Activated CD8-positive, alpha-beta memory T cell treated with anti-CD3 and anti-CD28 coated beads, Interleukin-2, amount 50 U/mL, for 1 hour (primary cell): ENCODE data around the gene RSF1.
"Not testable (repeated sequence)": the region's sequence is repeated elsewhere in the genome, so short reads cannot be mapped to it uniquely, and the experiment has no call there.

Source experiments
- DNase-seq: peaks from one replicate; pipeline ENCODE4 v3.0.0-alpha.2; 2020; ENCODE audit errors: extremely low read depth

Gene RSF1

GRCh38 chr11:77672264-77672663 lies 148.3 kb downstream of the RSF1 start:
- no peak for DNase-seq

DNA sequence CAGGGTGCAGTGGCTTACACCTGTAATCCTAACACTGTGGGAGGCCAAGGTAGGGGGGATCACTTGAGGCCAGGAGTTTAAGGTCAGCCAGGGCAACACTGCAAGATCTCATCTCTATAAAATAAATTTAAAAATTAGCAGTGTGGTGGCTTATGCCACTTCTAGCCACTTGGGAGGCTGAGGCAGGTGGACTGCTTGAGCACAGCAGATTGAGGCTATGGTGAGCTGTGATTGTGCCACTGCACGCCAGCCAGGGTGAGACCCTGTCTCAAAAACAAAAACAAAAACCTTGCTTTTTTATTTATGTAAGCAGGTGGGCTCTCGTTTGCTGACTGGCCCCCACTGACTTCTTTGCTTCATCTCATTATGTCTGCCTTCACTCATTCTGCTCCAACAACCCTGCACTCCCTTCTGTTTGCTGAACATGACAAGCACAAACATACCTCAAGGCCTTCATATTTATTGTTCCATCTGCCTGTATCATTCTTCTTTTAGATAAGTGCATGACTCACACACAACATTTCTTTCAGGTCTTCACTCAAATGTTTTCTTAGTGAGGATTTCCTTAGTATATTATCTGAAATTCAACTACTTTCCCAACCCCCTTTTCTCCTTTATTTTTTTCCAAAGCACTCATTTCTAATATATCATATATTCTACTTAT lies 150.5 kb downstream of the RSF1 start:
- DNase-seq: no peak

DNA sequence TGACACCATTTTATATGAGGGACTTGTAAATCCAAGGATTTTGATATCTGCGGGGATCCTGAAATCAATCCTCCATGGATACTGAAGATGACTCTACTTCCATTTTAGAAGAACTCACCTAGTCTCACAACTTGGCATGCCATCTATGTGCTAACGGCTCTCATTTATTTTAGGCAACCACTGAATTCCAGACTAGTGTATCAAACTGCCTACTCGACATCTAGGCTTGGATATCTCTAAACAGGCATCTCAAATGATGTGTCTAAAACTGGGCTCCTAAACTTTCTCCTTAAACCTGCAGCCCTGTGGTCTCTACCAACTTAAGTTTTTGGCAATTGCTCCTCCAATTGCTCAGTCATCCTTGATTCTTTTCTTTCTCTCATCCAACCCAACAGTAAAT lies 151.8 kb downstream of the RSF1 start:
- no peak for DNase-seq

DNA sequence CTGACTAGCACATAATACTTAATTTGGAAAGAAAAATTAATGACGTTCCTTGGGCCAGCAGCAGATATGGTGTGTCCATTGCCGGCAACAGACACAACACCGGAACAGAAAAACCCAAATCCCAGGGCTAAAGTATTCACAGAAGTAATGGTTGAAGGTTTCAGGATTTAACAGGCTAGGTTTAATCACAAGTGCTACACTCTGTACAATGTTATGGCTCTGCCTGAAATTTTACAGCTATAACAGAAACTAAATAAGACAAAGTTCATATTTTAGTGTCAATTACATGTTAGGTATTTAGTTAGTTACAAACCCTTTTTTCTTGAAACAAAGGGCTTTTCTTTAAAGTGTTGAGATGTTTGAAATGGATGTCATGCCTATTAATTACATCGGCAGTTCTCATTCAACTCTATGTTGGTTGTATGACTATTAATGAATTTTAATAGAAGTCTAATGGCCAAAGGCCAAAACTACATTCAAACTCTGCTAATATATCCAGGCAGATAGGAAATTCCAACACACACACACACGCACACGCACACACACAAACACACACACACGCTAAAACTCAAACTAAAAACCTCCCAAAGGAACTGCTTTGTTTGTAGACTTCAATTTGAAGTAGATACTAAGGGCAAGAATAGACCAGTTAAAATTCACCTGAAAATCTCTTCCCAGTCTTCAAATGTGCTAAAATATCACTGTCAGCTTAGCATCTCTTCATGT lies 155.1 kb downstream of the RSF1 start:
- DNase-seq: no peak

- no peak for DNase-seq
These were observed 158.9 kb downstream of the RSF1 start for GRCh38 chr11:77661670-77662069.

DNA sequence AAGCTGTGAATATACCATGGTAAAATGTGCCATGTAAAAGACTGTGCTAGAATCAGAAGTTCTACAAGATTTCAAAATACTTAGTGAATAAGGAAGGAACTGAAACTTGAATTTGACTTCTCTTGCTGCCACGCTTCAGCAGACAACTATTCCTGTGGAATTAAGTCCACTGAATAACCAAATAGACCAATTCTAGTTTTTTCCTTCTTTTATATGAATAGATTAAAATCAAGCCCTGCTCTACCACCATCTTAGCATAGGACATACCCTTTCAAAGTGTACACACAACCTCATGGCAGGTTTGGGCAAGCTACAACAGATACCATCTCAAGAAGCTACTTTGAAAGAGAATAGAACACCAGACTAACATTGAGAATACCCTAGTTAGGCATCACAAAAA lies 159.6 kb downstream of the RSF1 start:
- no peak for DNase-seq

- DNase-seq: no peak
These were observed 162.1 kb downstream of the RSF1 start for GRCh38 chr11:77658213-77659013.

DNA sequence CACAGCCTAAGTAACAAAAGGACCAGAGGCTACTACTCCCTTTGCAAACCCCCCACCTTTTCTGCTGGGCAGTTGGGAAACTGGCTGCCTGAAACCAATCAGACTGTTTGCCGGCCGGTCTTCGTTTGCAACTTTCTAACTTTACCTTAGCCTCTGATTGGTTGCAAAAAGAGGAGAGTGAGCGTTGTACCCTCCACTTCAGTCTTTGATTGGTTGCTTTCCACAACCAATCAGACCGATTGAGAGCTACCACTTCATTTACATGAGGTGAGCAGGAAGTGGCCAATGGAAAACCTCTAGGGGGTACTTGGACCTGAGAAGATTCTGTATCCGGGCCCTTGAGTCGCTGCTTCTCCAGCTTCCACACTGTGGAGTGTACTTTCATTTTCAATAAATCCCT lies 164.2 kb downstream of the RSF1 start:
- no peak for DNase-seq

GRCh38 chr11:77654770-77655434 lies 165.6 kb downstream of the RSF1 start:
- DNase-seq: no peak

DNA sequence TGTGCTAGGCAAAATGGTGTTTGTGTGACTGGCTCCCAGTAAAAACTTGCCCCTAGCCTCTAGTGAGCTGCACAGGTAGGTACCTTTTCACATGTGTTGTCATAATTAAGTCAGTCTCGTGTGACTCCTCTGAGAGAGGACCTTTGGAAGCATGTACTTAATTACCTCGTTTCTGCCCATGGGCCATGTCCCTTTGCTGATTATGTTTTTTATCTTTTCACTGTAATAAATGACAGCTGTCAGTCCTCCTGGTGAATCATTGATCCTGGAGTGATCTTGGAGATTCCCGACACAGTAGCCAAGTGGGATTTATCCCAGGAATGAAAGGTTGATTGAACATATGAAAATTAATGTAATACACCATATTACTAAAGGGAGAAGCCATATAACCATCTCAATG lies 170.4 kb downstream of the RSF1 start:
- no peak for DNase-seq

DNA sequence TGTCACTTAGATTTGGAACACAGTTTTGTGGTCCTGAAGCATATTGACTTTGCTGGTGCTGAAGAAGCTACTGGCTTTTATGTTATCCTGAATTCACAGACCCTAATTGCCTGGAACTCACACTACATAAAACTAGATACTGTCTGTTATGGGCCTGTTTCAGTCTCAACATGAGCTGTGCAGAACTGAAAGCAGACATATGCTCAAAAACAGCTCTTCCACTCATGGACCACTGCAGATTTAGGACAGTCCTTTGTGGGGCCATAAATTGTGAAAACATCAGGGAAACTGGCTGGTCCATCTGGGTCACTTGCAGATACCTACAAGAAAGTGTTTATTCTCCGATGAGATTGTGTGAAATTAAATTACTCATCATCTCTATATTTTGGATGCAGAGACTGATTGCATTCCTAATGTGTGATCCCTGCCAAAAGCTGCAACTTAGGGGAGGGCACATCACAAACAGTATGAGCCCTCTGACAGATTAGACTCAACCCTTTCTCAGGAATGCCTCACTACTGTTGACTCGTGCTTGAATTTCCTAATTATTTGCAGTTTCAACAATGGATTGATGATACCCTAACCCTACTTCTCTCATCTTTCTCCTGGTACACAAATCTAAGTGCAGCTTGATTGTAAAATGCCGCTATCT lies 172.7 kb downstream of the RSF1 start:
- DNase-seq: no peak

DNA sequence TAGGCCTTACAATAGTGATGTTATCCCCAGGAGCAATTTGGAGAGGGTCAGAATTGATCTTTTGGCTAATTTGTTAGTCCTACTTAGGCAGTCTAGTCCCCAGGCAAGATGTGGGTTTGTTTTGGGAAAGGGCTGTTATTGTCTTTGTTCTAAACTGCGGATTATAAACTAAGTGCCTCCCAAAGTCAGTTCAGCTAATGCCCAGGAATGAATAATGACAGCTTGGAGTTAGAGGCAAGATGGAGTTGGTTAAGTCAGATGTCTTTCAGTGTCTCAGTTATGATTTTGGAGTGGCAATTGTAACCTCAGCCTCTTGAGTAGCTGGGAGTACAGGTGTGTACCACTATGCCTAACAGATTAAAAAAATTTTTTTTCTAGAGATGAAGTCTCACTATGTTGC lies 175.6 kb downstream of the RSF1 start:
- no peak for DNase-seq

DNA sequence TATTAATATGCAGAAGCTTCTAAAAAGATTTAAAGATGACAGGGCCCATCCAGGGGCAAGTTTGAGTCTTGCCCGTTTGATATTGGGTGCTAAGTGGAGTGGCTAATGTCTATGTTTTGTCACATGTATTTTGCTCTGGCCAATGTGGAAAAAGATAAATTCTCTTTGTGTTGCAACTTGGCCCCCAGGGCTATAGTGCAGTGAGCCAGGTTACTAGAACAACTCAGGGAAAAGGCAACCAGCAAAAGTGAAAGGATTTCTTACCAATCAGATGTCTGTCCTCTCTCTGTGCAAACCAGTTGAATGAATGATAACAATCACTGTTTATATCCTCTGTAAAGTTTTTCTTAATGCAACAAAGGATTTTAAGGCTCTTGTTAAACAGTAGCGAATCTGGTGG lies 178.3 kb downstream of the RSF1 start:
- DNase-seq: no peak

DNA sequence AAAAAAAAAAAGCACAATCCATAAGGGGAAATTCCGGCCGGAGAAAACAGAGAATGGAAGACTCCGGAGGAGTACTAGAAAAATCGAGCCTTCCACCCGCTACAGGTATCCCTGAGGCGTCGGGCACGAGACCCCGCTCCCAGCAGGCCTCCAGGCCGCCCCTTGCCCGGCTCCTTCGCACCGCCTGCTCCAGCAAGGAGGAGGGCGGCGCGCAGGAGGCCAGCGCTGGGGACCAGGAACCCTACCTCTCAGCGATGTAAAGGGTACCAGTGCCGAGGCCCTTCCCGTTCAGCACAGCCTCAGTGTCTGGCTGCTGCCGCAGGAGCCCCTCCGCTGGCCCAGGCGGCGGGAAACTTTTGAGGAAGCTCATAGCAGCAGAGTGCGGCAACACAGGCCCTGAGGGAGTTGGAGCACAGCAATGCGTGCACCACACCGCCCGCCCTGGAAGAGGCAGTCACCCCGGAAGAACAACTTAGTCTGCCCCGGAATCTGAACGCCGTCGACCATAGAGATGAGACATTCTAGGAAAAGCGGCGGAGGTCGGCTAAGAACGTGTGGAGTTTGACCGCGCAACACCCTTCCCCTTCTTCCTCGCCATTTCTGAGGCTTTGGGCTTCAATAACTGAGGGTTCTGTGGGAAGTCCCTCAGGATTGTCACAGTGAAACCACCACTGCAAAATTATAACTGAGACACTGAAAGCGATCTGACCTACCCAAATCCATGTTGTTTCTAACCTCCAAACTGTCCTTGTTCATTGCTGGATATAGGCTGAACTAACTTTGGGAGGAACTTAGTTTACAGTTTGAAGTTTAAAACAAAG lies 183.0 kb downstream of the RSF1 start, which contains the start of gene CLNS1A:
CLNS1A (minus strand) TSS at position 450 of the 821 bp plus-strand sequence; CDS start at position 370, 80 bp downstream.
- peak; percentile 37 for DNase-seq

GRCh38 chr11:77636731-77637344 lies 183.7 kb downstream of the RSF1 start:
- DNase-seq: no peak

GRCh38 chr11:77633926-77634325 lies 186.6 kb downstream of the RSF1 start:
- DNase-seq: not testable (repeated sequence)

DNA sequence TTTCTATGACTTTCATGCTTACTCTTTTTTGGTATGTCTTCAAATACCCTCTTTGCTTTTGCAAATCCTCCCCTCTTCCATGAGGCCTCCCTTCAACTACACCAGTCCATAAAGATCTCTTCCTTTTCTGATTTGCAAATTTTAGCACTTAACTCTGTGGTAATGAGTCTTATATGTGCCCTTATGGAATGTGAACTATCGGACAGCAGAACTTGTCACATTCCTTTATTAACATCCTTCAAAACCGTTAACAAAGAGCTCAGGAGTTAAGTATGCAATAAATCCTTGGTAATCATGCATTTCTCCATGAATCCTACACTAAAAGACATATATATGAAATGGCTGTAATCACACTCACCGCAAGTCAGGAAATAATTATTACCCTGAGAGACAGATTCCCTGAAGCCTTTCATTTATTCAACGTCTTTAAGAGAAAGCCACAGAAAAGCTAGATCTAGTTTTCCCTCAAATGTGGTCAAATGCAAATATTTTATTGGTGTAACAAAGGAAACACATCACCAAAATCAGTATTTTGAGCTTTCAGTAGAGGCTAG lies 190.3 kb downstream of the RSF1 start:
- no peak for DNase-seq

- DNase-seq: peak; percentile 13
These were observed 200.8 kb downstream of the RSF1 start for GRCh38 chr11:77619576-77620198.

DNA sequence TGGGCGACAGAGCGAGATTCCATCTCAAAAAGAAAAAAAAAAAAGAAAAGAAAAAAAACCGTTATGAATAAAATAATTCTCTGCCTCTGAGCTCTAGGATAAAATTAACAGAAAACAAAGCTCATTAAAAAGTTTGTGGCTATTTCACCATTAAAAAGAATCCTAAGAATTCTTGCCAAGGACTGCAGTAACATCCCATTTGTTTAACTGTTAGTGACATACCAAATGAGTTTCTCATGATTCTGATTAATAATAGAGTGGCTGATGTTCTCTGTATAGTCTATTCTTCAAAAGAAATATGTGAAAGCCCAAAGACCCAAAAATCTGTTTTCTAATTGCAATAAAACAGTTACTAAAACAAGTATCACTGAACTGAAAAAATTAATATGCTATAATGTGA lies 202.6 kb downstream of the RSF1 start:
- no peak for DNase-seq
